A549 (cell line): ENCODE results near the gene DGKD.

Experiments used
- CBX2 ChIP-seq: fragments of 200-600 bp; sonication (generic); IDR thresholded peaks from 2 replicates; pipeline ENCODE4 v1.6.1; 2016; ENCODE audit warnings: low read depth, mild to moderate bottlenecking, borderline replicate concordance
- TFCP2L1 ChIP-seq: fragments of 250-450 bp; sonication (Bioruptor Pico); IDR thresholded peaks from 2 replicates; pipeline ENCODE4 v1.5.0; 2021; ENCODE audit warnings: mild to moderate bottlenecking
- TF ChIP-seq, protein P1 (sequence below): fragments of >200 bp; sonication (Bioruptor Twin); formaldehyde crosslinking; IDR thresholded peaks from 3 replicates; pipeline ENCODE4 v1.5.1; 2016

DNA sequence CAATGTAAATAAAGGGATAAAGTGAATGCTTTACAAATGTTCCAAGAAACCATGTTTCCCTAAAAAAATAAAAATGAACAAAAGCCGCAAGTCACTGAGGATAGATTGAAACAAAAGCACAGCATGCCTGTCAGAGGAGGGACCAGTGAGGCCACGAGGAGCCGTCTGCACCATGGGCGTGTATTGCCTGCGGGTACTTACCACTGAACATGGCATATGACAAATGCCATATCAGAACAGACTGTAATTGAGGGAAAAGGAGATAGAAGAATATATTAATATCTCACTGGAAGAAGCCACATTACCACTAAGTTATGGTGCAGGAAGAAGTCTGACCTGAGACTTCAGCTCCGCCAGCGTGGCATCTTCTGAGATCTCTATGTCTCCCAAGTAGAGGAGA is 136.5 kb downstream of the DGKD start:
- TF ChIP-seq, protein P1, sequence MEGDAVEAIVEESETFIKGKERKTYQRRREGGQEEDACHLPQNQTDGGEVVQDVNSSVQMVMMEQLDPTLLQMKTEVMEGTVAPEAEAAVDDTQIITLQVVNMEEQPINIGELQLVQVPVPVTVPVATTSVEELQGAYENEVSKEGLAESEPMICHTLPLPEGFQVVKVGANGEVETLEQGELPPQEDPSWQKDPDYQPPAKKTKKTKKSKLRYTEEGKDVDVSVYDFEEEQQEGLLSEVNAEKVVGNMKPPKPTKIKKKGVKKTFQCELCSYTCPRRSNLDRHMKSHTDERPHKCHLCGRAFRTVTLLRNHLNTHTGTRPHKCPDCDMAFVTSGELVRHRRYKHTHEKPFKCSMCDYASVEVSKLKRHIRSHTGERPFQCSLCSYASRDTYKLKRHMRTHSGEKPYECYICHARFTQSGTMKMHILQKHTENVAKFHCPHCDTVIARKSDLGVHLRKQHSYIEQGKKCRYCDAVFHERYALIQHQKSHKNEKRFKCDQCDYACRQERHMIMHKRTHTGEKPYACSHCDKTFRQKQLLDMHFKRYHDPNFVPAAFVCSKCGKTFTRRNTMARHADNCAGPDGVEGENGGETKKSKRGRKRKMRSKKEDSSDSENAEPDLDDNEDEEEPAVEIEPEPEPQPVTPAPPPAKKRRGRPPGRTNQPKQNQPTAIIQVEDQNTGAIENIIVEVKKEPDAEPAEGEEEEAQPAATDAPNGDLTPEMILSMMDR: no peak
- no peak for TF ChIP-seq TFCP2L1 (CRISPR knock-in tag)
- TF ChIP-seq CBX2: no peak
